NCI-H2081 treated with DMSO at 0.1 percent for 48 hours (cell line): ENCODE data around the gene SPEF2.

Source experiments
- DNase-seq: peaks from one replicate; lab custom pipeline; 2025; lab: John Stamatoyannopoulos, UW

Gene SPEF2

GRCh38 chr5:35736280-35736679 is 118.6 kb downstream of the SPEF2 start:
- no peak for DNase-seq

DNA sequence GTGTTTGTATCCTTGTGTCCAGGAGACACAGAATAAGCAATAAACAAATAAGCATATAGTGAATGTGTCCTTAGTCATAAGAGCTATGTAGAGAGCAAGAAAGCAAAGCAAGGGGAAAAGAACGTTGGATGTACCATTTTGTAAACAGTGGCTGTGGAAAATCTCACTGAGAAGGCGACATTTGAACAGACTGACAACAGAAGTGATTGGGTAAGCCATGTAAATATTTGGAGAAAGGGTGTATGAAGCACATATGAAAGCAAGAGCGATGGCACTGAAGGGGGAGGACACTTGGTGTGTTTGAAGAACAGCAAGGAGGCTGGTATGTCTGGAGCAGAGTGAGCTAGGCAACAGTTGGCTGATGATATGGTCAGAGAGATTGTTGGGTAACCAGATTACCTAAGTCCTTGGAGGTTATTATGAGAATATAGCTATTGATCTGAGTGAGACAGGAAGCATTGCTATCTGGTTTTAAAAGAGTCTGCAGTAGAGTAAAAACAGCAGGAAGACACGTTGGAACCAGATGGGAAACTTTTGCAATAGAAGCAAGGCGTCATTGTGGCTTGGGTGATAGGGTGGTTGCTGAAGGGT is 123.6 kb downstream of the SPEF2 start:
- no peak for DNase-seq

GRCh38 chr5:35741971-35742370 is 124.3 kb downstream of the SPEF2 start:
- DNase-seq, result no peak

- no peak for DNase-seq
These were observed 126.0 kb downstream of the SPEF2 start for GRCh38 chr5:35743644-35744043.

- no peak for DNase-seq
These were observed 127.5 kb downstream of the SPEF2 start for GRCh38 chr5:35745193-35745592.

GRCh38 chr5:35745660-35746059 is 128.0 kb downstream of the SPEF2 start:
- no peak for DNase-seq

GRCh38 chr5:35752012-35752411 is 134.3 kb downstream of the SPEF2 start:
- no peak for DNase-seq

GRCh38 chr5:35753500-35753899 is 135.8 kb downstream of the SPEF2 start:
- DNase-seq, result no peak

DNA sequence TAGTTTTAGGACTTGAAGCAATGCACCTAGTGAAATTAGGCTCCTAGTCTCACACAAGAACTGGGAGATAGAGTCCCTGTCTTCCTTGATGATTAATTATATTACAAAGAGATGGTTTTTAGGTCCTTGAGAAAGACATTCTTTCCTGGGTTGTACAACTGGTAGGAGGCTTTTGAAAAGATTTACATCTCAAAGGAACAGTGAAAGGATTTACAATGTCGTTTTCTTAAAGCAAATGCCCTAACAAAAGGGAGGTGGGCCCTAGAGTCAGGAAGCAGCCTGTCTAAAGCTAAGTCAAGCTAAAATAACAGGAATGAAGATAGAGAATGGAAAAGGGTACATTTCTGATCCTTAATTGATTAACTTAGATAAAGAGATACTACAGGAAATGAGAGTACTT is 136.8 kb downstream of the SPEF2 start:
- no peak for DNase-seq

- no peak for DNase-seq
These were observed 138.3 kb downstream of the SPEF2 start for GRCh38 chr5:35755966-35756365.

DNA sequence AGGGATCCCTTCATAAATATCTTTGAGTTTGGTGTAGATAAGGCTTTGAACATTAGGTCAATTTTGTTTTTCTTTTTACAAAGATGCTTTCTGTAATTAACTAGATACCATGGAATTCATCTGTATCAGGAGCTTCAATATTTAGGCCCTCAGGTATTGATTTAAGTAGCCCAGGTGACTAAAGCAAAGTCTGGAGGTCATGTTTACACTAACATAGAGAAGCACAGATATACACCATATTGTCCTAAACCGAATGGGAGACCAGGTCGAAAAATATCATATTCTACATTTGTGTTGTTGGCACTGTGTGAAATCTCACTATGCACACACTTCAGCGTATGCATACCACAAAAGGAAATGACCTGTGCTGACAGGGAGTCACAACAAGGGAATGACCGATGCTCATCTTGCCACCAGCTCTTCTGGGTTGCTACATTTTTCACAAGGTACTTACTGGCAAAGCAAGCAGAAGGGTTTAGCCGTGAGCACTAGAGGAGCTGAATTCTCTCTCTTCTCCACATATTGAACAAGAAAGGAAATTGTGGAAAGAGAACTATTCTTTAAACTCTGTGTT is 140.6 kb downstream of the SPEF2 start:
- no peak for DNase-seq

- no peak for DNase-seq
These were observed 143.9 kb downstream of the SPEF2 start for GRCh38 chr5:35761541-35761940.

DNA sequence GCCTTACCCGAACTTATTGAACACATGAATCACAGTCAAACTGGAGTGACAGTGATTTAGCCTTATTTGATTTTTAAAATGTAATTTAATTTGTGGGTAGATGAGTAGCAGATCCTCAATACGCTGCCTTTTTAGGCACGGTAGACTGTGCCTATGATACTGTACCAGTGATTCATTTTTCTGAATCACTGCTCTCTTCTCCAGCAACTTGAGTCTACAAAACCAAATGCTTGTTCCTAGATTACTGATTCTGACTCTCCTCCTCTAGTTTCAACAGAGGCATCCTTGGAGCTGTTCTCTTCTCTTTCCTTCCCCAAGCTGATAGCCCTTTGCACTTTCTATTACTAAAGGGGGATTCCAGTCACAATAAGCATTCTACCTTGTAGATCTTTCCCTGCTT is 144.7 kb downstream of the SPEF2 start:
- DNase-seq, result no peak

GRCh38 chr5:35765921-35766320 is 148.3 kb downstream of the SPEF2 start:
- no peak for DNase-seq

DNA sequence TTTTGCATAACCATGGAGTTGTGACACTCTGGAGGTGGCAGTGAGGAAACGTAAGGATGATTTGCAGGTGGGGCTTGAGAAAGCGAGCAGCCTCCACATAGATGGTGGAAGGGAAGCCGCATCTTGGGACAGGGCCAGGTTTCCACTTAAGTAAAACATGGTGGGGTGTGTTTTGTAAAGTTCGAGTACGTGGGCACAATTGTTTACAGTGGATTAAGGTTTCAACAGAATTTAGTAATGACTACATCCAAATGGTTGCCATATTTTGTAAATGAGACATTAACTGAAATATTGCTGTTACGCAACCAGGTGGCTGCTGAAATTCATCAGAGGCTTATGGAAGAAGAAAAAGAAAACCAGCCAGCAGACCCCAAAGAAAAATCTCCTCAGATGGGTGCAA is 153.6 kb downstream of the SPEF2 start:
- no peak for DNase-seq

DNA sequence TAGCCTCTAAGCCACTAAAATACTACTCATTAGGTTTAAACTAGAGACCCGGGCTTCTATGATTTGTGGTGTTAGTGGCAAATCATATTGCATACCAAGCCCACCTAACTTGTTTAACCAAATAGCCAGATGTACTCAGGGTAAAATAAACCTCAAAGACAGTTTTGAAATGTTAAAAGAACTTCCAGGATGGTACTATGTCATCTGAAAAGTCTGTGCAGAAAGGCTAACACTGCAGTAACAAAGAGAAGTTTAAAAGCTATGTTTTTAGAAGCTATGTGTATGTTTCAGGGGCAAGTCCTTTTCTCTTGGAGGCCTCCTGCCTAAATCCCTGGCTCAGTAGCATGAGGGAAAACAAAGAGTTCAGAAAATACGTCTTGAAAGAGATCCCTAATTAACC is 154.2 kb downstream of the SPEF2 start:
- DNase-seq, result no peak

- no peak for DNase-seq
These were observed 156.3 kb downstream of the SPEF2 start for GRCh38 chr5:35773967-35774366.

GRCh38 chr5:35776757-35777156 is 159.1 kb downstream of the SPEF2 start:
- DNase-seq, result no peak

- DNase-seq, result peak; percentile 60
These were observed 159.9 kb downstream of the SPEF2 start for GRCh38 chr5:35777358-35778087.

DNA sequence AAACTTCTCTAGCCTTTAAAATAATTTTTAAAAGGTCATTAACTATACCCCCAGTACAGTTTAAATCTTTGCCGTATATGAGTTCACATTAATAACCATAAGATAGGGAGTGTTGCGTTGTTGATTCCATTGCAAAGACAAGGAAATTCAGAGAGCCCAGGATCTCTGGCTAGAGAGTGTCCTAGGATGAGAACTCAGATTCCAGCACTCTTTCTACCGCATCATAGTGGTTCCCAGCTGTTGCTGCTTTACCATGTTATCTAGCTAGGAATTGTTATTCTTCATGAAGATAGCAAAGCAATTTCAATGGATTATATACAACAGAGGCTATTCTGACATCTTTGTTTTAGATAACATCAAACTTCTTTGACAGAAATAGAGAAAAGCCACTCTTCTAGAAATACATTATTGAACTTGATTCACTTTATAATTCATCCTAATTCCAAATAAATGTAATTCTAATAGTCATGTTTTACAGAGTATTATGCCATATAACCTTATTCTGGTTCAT is 160.7 kb downstream of the SPEF2 start:
- DNase-seq, result no peak

- DNase-seq, result no peak
These were observed 162.6 kb downstream of the SPEF2 start for GRCh38 chr5:35780236-35780635.

GRCh38 chr5:35781181-35781790 is 163.6 kb downstream of the SPEF2 start:
- no peak for DNase-seq

GRCh38 chr5:35783551-35783950 is 165.9 kb downstream of the SPEF2 start:
- DNase-seq, result no peak
